Kidney glomerular epithelial cell (primary cell): Measurements from ENCODE around the gene IKZF4.
"Not testable (repeated sequence)": the region's sequence is repeated elsewhere in the genome, so short reads cannot be mapped to it uniquely, and the experiment has no call there.

ENCODE experiments used
- DNase-seq: peaks from one replicate; lab custom pipeline; 2025; lab: John Stamatoyannopoulos, UW

The IKZF4 gene

GRCh38 chr12:56020423-56021184, at the start of gene IKZF4:
TSS of gene IKZF4 (plus strand) at chr12:56021043. CDS start at chr12:56021494, 451 bp downstream.
- no peak for DNase-seq

DNA sequence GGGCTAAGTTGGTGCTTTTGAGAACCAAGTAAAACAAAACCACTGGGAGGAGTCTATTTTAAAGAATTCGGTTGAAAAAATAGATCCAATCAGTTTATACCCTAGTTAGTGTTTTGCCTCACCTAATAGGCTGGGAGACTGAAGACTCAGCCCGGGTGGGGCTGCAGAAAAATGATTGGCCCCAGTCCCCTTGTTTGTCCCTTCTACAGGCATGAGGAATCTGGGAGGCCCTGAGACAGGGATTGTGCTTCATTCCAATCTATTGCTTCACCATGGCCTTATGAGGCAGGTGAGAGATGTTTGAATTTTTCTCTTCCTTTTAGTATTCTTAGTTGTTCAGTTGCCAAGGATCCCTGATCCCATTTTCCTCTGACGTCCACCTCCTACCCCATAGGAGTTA, 48.8 kb upstream of the IKZF4 start:
- DNase-seq: peak; percentile 42

GRCh38 chr12:55972456-55972855, 48.4 kb upstream of the IKZF4 start:
- DNase-seq: no peak

DNA sequence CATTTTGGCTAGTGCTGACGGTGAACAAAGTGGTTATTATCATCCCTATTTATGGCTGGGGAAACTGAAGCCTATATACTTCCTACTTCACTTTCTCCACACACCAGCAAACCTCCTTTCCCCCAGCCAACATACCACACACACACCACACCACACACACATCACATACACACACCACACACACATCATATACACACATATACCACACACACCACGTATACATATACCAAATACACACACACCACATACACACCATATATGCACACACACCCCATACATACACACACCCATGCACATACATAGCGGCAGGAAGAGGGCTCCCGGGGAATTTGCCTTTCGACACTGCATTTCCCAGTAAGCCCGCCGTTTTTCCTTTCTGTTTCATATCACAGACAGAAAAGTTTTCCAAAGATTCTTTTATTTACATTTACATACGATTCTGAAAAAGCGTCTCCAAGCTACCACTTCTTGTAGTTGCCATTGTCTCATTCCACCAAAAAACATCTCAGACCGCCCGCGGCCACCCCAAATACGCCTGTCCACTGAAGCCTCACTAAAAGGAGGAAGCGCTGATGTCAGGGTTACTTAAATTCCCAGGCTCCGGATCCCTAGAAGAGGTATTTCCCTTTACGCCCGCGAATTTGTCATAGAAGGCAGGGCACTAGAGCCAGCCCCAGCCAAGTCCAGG, 47.8 kb upstream of the IKZF4 start:
- no peak for DNase-seq

DNA sequence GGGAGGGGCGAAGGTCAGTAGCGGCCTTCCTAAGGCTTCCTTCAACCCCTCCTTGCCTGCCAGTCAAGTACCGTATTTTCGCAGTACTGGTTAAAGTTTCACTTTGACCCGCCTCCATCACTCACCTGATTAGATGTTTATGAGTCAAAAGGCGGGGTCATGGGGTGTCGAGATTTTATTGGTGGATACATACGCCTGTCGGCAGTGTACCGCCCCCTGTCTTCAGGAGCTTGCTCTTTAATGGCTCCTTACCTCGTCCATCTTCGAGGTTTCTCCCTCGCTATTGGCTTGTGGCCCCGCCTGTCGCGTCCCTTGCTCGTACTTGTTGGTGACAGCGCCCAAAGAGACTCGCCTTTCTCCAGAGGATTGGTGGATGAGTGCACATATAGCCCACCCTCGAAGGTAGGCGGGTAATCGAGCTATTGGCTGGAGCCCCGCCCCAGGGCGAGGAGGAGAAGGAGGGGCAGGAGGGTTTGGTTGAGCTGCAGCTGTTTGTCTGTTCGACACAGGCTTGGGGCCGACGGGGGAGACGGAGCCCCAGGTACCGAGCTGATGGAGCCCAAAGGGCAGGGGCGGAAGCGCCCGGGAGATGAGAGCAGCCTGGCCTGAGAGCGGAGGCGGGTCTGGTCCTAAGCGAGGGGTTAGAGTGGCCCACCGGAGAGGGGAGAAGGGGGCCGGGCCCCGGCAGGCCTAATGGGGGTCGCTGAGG, 47.1 kb upstream of the IKZF4 start, which contains the start of gene RAB5B:
RAB5B (plus strand) TSS at position 480 of the 709 bp plus-strand sequence. CDS start 12,883 bp downstream, outside the sequence.
- peak; percentile 100 for DNase-seq

DNA sequence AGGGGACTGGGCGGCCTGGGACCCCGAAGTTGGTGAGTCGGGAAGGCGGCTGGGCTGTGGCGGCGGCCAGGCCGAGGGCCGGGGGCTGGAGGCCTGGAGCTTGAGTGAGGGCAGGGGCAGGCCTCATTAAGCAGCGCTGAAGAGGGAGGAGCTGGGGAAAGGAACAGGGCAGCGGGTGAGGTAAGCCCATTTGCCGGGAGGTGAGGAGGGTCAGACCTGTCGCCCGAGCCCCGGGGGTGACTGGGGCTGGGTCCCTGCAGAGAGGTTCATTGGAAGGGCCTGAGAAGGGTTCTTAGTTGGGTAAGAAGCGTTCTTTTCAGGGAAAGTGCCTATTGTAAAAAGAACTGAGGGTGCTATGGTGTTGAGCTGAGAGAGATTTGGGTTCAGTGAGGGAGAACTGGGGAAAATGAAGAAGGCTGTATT, 46.5 kb upstream of the IKZF4 start:
- peak; percentile 18 for DNase-seq

GRCh38 chr12:55978393-55978792, 42.5 kb upstream of the IKZF4 start:
- no peak for DNase-seq

- DNase-seq: no peak
These were observed 41.8 kb upstream of the IKZF4 start for GRCh38 chr12:55979069-55979468.

- DNase-seq: peak; percentile 34
These were observed 39.0 kb upstream of the IKZF4 start for GRCh38 chr12:55981882-55982281.

DNA sequence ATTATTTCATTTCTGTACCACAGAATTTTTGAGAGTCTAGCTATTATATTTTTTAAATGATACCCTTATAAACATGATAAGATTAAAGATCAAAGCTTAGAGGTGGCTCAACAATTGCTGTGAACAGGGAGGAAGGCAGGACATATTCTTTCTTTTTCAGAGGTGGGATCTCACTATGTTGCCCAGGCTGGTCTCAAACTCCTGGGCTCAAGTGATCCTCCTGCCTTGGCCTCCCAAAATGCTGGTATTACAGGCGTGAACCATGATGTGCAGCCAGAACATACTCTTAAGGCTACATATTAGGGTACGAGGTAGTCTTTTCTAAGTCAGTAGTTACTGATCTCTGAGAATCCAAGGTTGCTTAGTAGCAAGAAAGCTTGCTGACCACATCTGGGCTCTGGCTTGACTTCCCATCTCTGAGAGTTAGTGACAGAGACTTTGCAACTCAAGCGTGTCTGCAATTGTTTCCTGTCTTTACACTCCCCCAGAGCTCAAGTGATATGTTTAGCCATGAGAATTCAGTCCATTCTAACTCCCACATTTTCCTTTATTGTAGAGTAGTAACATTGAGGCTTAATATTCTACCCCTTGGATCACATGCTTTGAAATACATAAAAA, 38.4 kb upstream of the IKZF4 start:
- peak; percentile 87 for DNase-seq

DNA sequence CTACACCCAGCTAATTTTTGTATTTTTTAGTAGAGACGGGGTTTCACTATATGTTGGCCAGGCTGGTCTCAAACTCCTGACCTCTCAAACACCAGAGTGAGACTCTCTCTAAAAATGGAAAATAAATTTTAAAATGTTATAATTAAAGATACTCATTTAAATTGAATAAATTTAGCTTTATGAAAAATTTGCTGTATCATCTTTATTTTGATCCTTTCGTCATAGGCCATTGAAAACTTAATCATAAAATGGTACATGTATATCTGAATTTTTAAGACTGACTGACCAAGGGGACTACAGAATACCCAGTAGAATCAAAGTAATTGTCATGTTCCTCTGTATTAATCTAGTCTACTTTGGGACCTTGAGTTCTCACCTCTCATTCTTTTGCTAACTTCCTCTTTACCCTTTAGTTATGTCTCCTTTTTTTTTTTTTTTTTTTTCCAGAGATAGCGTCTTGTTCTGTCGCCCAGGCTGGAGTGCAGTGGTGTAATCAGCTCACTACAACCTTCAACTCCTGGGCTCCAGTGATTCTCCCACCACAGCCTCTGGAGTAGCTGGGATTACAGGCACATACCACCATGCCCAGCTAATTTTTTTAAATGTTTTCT, 37.5 kb upstream of the IKZF4 start:
- DNase-seq: no peak

DNA sequence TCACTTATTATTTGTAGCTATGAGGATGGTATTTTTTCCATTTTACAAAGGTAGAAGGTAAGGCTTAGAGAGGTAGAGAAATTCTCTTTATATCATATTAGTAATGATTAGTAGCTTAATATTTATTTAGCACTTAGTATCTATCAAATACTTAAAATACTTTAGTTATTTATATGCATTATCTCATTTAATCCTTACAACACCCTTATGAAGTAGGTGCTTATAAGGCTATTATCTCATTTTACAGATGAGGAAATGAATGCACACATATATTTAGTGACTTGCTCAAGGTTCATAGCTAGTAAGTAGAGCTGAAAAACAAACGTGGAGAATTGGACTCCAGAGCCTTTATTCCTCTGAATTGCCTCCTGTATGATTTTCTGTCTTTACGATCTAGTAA, 36.0 kb upstream of the IKZF4 start:
- DNase-seq: no peak

DNA sequence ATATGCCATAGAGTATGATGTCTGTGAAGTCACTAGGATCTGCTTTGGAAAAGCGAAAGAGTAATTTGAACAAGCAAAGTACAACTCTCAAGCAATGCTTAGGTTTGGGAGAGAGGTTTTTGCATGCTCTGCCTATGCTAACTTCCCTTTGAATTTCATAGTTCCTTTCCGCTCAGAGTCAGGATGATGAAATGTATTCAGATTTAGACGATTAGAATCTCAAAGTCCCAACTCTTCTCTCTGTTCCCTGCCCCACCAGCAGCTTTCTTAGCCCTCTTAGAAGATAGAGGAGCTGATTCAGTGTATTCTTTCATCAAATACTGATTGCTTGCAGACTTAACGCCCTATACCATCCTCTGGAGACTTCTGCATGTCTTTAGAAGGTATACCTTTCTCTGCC, 35.5 kb upstream of the IKZF4 start:
- no peak for DNase-seq

- DNase-seq: not testable (repeated sequence)
These were observed 34.9 kb upstream of the IKZF4 start for GRCh38 chr12:55985976-55986375.

DNA sequence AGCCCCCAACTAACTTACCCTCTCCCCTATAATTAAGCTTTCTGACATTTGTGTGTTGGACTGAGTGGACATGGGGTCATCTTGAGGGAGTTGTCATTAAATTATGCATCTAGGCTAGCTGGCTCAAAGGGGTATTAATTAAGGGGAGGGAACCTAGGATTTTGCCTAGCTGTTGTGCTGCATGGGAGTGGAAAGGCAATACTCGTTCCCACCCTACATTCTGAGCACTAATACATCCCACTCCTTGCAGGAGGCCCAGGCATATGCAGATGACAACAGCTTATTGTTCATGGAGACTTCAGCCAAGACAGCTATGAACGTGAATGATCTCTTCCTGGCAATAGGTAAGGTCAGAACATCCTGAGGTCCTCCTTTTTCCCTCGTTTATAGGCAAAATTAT, 29.7 kb upstream of the IKZF4 start:
- DNase-seq: no peak

DNA sequence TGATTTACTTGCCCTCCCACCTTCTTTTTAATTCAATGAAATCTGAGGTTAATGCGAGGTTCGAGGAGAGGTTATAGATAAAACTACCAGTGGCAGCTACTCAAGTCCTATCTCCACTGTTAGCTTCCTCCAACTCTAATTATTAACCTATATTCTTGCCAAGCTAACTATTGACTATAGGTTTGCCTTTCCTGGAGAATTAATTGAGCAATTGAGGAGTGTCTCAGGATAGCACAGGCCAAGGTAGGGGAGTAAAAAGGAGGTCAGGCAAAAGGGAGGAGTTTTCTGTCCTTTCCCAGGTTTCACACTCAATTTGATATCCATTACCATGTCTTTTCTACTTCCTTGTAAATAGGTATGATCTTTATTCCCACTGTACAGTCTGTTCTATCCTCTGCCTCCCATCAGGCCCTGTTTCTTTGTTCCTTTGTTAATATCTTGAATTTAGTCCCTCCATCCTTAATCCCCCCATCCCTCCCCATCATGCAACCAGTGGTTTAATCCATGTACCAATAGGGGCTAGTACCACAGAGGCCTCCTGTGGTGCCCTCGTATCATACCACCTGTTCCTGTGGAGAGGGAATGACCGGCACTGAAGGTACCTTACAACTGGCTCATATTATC, 27.5 kb upstream of the IKZF4 start:
- no peak for DNase-seq

GRCh38 chr12:55995366-55995765, 25.5 kb upstream of the IKZF4 start:
- DNase-seq: no peak

GRCh38 chr12:55996201-55996714, 24.6 kb upstream of the IKZF4 start:
- DNase-seq: peak; percentile 53

GRCh38 chr12:55996715-55997534, 23.9 kb upstream of the IKZF4 start, which contains the start of gene SUOX:
TSS of gene SUOX (plus strand) at chr12:55997276. CDS start at chr12:56002222, 4,946 bp downstream.
- DNase-seq: peak; percentile 95

- DNase-seq: no peak
These were observed 23.3 kb upstream of the IKZF4 start for GRCh38 chr12:55997535-55997859.
